OCI-M2 (cell line): Measurements from ENCODE around the gene TMEM208.

Experiments
- DNase-seq: peaks from one replicate; lab custom pipeline; 2025; ENCODE audit not compliant: unreplicated experiment; lab: John Stamatoyannopoulos, UW

Gene TMEM208

DNA sequence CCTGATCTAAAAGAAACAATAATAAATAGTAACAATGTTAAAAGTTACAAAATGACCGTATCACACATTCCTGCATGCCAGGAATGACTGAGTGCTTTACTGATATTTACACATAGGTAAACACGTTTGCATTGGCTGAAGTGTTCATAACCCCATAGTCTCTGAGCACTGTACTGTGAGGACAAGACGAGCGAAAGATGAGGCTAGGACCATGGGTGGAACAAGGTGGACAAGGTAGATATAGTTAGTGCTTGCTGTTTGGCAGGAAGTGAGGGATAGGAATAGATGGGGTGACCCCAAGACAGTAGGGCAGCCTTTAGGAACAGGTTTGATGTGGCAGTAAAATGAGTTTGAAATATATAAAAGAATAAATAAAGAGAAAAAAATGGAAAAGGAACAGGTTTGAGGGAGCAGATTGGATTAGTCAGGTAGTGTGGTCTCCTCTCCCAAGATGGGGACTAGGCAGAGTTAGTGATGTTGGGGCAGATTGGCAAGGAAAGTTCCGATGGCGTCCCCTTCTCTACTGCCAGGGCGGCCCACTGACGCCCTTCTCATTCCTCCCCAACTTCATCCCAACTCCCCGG, 35.4 kb upstream of the TMEM208 start:
- DNase-seq = no peak

- peak; percentile 50 for DNase-seq
These were observed 34.8 kb upstream of the TMEM208 start, which contains the start of gene E2F4 for GRCh38 chr16:67191995-67192681. E2F4 (plus strand) TSS chr16:67192155; CDS start chr16:67192228, 73 bp downstream.

DNA sequence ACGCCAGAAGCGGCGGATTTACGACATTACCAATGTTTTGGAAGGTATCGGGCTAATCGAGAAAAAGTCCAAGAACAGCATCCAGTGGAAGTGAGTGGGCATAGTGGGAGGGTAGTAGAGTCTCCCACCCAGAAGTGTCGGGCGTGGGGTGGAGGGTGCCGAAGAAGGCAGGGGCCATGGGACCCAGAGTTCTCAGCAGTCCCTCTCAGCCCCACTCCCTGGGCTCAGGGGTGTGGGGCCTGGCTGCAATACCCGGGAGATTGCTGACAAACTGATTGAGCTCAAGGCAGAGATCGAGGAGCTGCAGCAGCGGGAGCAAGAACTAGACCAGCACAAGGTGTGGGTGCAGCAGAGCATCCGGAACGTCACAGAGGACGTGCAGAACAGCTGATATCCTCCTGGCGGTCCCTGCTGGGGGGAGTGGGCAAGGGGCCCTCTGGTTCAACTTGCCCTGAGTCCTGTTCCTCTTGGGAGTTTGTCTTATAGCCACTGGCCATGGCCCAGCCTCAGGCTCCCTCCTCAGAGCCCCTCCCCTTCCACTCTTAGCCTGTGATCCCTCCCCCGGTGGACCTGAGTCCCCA, 34.1 kb upstream of the TMEM208 start:
- no peak for DNase-seq

- no peak for DNase-seq
These were observed 33.4 kb upstream of the TMEM208 start for GRCh38 chr16:67193536-67193935.

GRCh38 chr16:67194260-67194659, 32.7 kb upstream of the TMEM208 start:
- no peak for DNase-seq

DNA sequence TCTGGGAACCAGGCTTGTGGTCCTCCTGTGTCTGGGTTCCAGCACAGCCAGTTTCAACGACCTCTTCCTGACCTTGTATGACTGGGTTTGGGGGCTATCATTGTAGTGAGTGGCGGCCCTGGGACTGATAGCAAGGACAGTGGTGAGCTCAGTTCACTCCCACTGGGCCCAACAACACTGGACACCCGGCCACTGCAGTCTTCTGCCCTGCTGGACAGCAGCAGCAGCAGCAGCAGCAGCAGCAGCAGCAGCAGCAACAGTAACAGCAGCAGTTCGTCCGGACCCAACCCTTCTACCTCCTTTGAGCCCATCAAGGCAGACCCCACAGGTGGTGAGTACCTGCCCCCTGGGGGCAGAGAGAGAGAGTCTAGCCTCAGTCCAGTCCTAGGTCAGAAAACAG, 31.3 kb upstream of the TMEM208 start:
- DNase-seq = no peak

- no peak for DNase-seq
These were observed 30.0 kb upstream of the TMEM208 start for GRCh38 chr16:67196881-67197280.

GRCh38 chr16:67197704-67198103, 29.2 kb upstream of the TMEM208 start:
- no peak for DNase-seq

GRCh38 chr16:67198238-67198734, 28.6 kb upstream of the TMEM208 start:
- DNase-seq = no peak

- no peak for DNase-seq
These were observed 27.7 kb upstream of the TMEM208 start, which contains the start of gene ELMO3 for GRCh38 chr16:67199011-67199807. ELMO3 (plus strand) TSS chr16:67199131; CDS start chr16:67199327, 196 bp downstream.

DNA sequence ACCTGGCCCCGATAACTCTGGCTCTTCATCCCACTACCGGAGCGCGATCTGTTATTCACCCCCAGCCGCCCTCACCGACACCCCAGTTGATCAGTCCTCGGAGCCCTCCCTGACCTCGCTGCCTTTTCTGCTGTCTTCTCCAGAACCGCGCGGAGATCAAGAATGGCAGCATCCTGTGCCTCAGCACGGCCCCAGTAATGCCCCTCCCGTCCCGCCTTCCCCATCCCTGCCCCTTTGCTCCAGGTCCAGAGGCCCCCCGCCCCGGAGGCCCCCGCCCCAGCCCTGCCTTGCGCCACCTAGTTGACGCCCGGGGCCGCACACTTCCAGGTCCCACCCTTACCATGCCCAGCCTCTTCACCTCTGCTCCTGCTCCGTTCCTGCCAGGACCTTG, 27.1 kb upstream of the TMEM208 start:
- no peak for DNase-seq

- no peak for DNase-seq
These were observed 26.4 kb upstream of the TMEM208 start for GRCh38 chr16:67200491-67200890.

GRCh38 chr16:67201411-67202345, 25.3 kb upstream of the TMEM208 start:
- no peak for DNase-seq

- DNase-seq = no peak
These were observed 24.5 kb upstream of the TMEM208 start for GRCh38 chr16:67202426-67202825.

DNA sequence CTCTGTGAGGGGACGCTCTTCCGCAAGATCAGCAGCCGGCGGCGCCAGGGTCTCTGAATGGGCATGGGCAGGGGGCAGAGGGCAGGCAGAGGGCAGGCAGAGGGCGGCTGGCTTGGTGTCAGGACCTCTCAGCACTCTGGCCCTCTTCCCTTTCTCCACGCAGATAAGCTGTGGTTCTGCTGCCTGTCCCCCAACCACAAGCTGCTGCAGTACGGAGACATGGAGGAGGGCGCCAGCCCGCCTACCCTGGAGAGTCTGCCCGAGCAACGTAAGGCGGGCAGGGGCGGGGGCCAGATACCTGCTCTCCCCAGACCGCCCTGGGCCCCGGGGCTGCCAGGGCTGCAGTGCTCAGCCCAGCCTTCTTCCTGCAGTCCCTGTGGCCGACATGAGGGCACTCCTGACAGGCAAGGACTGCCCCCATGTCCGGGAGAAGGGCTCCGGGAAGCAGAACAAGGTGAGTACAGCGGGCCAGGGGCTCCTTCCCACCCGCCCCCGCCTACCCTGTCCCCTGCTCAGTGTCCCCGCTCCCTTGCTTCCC, 23.9 kb upstream of the TMEM208 start:
- DNase-seq = no peak

GRCh38 chr16:67204076-67204475, 22.9 kb upstream of the TMEM208 start:
- no peak for DNase-seq

- no peak for DNase-seq
These were observed 20.6 kb upstream of the TMEM208 start for GRCh38 chr16:67206129-67206837.

GRCh38 chr16:67206838-67207248, 20.1 kb upstream of the TMEM208 start:
- no peak for DNase-seq
